GM18873 (cell line): Measurements from ENCODE around the gene CDKN1C.

ENCODE experiments used
- ATAC-seq: cut with Tn5 transposase; IDR thresholded peaks from one replicate; pipeline ENCODE4 v1.9.1; 2021; ENCODE audit warnings: mild to moderate bottlenecking, moderate library complexity, moderate number of reproducible peaks; ENCODE audit not compliant: unreplicated experiment, low FRiP score

The CDKN1C gene

DNA sequence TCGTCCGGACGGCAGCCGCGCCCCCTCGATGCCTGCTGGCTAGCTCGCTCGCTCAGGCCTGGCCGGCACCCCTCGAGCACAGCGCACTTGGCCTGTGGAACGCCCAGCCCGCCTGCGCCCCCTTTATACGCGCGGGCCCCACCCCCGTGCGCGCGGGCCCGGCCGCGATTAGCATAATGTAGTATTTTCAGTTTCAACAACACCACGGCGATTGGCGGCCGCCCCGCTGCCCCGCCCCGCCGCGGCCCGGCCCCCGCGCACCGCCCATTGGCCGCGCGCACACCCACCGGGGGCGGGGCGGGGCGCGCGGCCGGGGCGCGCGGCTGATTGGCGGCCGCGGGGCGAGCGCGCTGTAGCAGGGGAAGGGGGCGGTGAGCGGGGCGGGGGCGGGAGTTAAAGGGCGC, at the start of gene CDKN1C:
TSS of gene CDKN1C (minus strand) at position 98 of the 404 bp plus-strand sequence. CDS start 319 bp downstream, outside the sequence.
- ATAC-seq: peak; percentile 42

DNA sequence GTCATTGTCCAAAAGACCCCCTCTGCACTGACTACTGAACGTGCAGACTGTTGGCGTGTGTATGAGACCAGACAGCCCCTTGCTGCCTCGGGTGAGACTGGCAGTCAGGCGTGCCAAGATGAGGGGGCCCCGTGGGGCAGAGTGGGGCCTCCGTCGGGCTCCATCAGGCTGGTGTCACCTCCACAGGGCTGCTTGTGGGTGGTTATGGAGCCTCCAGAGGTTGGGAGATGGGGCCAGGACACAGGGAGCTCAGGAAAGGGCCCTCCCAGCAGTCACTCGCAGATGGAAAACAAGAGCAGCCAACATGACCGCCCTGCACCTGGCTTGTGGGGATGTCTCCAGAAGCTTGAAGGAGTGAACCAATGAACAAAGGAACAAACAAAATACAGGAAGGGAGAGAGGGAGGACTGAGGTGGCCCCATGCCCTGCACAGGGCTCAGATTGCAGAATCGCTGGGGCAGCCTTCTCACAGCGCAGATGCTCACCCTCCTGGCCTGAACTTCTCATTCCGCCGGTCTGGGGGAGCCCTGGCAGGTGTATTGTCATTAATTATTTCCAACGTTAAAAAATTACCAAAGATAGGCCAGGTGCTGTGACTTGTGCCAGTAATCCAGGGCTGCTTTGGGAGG, 49.1 kb upstream of the CDKN1C start:
- no peak for ATAC-seq

DNA sequence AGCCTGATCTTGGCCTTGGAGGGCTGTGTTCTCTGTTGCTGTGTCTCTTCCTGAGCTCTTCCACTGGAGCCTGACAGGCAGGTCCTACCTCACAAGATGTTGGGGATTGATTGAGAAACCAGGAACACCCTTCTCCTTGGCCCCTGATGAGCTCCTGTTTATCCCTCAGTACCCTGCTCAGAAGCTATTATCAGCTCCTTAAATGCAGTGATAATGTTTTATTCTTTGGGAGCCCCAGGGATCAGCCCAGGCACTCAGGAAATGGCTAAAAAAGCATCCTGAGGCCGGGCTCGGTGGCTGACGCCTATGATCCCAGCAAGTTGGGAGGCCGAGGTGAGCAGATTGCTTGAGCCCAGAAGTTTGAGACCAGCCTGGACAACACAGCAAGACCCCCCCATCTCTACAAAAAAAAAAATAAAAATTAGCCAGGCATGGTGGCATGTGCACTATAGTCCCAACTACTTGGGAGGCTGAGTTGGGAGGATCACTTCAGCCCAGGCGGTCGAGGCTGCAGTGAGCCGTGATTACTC, 48.5 kb upstream of the CDKN1C start:
- ATAC-seq: no peak

DNA sequence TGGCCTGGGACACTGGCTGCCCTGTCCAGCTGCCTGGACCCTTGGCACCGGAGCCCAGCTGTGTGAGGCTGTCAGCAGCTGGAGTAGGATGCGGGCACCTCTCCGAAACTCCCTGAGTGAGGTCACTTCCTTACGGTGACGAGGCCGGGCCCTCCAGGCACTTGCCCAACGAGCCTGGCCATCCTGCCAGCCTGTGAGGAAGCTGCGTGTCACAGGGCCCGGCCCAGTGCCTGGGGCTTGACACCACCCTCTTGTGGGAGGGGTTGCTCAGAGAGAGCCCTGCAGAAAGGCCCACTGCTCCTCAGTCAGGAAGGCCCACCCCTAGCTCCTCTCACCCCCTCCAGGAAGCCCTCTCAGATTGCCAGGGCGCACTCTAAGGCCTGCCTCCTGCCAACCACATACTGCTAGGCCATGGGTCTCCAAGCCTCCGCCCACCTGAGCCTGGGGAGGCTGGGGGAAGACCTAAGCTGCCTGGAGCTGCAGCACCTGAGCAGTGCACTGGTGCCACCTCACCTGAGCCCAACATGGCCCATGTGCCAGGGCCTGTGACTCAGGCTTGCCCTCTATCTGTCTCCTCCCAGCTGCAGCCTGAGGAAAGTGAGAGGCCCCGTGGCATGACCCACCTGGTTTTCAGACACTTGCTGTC, 47.9 kb upstream of the CDKN1C start:
- ATAC-seq: no peak

DNA sequence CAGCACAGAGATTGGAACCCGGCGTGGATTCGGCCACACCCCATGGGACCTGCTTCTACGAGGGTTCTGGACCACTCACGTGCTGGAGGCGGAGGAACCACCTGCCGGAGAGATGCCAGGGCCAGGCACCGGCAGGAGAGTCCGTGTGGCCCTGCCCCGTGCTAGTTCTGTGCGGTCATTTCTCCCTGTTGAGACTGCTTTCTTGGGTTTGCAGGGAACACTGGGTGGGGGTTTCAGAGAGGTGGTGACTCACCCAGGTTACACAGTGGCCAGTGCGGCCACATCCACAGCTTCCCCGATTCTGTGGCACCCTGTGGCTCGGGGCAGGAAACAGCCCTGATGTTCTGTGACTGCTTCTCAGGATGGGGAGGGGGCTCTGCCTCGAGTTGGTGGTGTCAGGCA, 47.3 kb upstream of the CDKN1C start:
- ATAC-seq: no peak

DNA sequence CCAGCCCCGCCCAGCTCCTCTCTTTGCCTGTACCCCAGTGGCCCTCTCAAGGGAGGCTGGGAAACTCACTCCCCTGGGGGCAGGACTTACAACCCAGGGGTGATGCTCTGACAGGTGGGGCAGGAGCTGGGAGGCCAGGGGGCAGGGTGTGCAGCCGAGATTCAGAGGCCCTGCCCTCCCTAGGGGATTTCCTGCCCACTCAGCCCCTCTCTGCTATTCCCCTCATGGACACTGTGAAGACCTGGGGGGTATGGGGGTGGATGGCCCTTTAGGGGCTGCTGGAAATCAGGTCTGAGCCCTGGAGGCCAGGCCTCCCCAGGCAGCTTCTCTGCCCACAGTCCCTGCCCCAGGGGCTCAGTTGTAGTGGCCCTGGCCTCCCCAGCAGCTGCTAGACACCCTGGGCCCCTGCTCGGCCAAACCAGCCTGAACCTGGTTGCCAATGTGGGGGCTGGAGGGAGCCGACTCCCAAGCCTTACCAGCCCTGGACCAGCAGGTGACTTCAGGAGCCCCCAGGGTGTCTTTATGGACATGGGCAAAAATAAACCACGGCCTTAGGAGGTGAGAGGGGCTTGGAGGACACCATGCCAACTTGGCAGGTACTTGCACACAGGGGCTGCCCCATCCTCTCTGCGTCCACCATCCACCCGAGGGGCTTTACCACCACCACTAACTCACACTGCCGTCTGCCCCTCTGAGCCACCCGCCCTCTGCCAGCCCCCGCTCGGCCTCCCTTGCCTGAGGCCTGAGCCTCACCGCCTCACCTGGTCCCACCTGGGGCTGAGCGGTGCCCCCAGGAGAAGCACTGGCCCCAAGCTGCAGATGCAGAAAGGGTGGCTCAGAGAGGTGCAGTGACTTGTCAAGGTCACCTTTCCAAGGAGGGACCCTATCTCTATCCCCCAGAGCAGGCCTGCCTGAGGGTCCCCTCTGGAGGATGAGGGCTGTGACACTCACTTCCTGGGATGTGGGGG, 46.5 kb upstream of the CDKN1C start:
- no peak for ATAC-seq

DNA sequence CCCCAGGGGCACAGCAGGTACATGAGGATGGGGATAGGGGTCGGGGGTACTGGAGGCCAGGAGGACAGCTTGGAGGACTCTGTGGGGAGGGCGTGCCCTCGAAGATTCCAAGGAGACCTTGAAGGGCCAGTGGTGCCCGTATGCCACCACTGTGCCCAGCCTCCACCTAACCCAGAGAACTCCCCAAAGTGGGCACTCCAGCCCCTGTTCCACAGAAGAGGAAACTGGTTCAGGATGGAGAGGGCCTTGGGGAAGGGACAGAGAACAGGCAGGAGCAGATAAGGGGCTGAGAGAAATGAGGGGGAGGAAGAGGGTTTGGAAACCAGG, 45.8 kb upstream of the CDKN1C start:
- ATAC-seq: no peak

DNA sequence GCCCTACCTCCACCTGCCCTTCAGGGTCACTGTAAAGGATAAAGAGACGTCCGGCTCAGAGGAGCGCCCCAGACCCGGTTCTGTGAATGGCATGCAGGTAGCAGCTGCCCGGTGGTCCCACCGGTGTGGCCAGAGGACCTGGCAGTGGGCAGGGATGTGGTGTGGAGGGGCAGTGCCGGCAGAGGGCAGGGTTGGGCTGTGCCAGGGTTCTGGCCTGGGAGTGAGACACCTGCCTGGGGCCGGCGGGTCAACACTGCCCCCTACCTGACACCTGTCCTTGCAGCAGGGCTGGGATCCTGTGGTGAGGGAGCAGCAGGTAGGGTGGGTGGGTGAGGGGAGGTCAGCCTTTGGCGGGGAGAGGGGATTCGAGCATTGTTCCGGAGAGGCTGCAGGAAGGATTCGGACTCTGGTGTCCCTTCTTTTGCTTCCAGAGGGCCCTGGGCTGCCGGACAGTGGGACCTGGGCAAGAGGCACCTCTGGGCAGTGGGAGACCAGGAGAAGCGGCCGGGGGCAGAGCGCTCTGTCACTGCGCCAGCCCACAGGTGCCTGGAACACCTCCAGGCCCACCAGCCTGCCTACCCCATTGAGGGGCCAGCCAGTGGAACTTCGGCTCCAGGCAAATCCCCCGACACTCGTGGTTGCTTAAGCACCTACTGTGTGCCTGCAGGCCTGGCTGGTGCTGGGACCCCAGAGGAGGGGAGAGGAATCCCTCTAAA, 45.3 kb upstream of the CDKN1C start:
- ATAC-seq: no peak

DNA sequence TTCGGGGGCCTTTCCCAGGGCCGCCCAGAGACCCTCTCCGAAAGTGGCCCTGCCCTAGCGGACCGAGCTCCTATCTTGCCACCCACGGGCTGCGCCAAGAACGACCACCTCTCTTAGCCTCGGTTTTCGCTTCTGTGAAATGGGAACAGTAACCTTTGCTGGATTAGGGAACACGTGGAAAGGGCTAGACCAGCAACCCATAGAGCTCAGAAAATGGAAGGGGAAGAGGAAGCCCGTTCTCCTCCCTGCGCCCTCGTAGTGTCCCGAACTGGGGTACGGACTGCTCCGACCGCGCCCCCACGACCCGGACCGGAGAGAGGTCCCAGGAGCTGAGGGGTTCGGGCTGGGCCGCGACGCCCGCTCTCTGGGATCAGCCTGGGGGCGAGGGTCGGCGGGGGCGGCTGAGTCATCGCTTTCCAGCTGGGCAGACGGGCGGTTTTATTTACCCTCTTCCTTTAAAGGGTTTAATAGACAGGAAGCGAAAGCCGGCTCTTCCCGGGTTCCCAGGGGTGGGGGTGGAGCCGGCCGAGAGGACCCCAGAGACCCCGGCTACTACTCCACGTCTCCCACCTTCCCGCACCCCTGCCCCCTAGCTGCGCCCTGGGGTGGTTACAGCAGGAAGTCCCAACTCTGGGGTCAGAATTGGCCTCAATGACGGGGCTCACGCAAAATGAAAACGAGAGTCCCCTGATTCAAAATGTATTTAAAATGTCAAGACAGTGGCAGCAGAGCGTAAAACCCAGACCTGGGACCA, 44.6 kb upstream of the CDKN1C start:
- ATAC-seq: no peak

DNA sequence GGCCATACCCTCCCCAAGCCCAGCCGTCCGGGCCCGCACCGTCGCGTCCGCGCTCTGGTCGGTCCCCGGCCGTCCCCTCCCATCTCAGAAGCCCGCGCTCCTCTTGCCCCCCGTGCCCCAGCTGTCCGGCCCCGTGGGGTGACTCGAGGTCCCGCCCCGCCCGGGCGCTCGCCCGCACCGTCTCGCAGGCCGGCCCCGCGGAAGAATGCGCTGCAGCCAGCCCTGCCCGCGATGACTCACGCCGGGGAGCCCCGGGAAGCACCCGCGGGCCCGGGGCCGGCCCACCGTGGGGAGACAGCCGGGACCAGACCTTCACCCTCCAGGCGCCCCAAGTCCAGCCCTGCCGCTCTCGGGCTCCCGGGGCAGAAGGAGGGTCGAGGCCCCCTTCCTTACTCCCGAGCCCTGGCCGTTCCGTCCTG, 44.0 kb upstream of the CDKN1C start:
- ATAC-seq: no peak

DNA sequence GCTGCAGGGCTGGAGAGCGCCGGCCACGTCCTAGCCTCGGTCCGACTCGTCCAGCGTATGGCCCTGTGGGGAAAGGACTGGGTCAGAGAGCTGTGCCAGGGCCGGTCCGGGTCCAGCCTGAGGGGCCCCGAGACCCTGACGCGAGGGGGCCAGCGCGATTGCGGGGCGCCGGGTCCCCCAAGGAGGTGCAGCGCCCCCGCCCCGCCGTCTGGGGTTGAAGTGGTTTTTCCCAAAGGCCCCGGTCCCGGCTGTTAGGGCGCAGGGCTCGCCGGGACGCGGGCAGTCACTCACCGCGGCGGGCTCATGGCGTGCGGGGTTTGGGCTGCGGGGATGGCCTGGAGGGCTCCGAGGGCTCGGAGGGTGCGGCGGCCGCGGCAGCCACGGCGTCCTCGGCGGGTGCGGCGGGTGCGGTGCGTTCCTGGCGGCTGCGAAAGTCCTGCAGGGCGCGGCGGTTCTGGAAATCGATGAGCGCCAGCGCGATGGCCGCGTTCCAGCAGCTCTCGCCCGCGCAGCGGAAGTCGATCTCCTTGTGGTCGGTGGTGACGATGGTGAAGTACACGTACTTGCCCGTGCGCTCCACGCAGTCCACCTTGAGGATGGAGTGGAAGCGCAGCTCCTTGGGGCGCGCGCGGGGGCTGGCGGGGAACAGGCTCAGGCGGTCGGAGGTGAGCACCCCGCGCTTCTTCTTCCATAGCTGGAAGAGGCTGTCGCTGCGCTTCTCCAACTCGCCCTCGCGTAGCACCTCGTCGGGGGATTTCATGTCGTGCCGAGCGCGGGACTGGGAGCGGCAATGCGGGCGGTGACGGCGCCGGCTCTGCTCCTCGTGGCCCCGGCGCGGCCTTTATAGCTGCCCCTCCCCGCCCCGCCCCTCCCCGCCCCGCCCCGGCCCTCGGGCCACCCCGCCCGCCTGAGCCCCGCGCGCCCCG, 43.3 kb upstream of the CDKN1C start, which contains the start of gene PHLDA2:
TSS of gene PHLDA2 (minus strand) at position 816 of the 926 bp plus-strand sequence. CDS start at position 760, 56 bp downstream.
- ATAC-seq: no peak

DNA sequence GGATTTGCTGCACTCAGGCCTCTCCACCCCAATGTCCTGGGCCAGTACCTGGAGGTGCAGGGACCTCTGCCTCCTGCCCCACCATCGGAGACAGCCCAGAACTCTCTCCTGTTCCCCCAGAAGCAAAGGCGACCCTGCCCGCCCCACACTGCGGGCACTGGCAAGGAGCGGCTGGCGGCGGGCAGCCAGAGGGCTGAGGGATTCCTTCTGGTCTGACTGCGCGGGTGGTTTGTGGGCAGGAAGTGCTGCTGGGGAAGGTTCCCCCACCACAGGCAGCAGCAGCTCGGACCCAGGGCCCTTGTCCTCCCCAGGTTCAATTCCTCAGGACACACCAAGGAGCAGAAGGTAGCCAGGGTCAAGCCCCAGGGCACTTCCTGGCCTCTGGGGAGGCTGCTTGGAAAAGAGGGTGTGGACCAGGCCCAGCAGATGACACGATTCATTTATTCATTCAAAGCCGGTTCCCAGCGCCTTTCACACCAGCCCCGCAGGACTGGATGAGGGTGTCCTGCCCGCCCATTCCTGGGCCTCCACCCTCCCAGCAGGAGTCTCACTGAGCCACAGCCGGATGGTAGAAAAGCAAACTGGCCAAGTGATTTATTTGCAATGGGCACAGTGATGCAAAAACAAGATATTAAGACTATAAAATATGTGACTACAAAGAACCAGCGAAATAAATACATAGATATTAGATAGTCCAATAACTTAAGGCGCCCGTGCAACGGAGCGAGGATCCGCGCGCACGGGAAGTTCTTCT, 42.5 kb upstream of the CDKN1C start:
- no peak for ATAC-seq

DNA sequence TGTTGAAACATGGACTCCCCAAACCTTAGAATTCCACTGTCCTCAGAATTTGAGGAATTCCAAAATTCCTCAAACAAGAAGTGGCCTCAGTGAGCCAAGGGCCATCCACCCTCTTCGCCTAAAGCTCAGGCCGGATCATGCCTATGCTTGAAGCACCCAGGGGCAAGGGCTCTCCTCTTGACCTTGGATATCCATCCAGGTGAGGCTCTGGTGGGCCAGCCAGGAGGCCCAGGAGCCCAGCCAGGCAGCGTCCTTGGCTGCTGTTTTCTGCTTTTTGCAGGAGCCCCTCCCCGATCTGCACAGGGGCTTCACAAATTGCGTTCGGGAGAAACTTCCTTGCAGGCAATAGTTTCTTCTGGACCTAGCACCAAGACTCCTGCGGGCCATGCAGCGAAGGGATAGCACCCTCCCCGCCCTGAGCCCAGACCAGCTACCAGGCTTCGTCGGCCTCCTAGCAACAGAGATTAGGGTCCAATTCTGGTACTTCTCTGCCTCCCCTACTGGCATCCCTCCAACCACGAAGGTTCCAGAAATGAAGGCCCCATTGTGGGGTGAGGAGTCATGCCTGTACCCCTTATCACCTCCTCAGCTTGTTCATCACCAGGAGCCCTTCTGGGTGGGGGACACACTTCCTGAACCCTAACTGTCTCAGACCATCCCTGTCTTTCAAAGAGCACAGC, 41.7 kb upstream of the CDKN1C start:
- no peak for ATAC-seq

DNA sequence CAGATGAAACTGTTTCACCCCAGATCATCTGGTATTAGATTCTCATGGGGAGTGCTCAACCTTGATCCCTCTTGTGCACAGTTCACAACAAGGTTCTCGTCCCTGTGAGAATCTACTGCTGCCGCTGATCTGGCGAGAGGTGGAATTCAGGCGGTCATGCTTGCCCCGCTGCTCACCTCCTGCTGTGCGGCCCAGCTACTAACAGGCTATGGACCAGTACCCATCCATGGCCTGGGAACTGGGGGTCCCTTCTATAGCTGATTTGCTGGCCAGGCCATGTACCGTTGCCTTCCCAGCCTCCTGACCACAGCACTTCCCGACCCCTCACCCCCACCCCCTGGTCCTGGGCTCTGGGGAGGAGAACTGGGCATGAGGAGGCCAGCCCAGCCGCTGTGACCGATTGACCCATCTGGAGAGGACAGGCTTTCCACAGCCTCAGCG, 41.1 kb upstream of the CDKN1C start:
- no peak for ATAC-seq

DNA sequence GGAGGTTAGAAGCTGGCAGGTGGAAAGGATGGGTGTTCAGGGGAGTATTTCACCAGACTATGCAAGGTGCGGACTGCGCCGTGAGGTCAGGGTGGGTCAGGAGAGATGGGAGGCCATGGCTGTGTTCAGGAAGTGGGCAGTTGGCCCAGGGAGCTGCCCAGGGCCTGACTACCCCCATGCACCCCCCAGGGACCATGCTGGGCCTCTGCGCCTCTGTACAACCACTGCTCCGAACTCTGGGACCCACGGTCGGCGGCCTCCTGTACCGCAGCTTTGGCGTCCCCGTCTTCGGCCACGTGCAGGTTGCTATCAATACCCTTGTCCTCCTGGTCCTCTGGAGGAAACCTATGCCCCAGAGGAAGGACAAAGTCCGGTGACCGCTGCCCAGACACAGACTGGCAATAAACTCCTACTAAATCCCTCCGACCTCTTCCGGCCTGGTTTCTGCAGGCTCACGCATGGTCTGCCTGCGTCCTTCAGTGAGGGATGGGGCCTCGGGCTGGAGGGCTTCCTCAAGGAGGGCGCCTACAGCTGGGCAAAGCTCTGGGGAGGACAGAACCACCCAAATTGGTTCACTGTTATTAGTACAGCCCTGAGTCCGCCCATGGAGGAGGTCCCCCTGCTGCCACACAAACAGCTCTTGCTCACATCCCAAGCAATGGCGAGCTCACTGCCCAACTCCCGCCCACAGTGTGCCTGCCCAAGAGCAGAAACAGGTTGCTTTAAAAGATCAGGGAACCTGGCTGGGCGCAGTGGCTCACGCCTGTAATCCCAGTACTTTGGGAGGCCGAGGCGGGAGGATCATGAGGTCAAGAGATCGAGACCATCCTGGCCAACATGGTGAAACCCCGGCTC, 39.5 kb upstream of the CDKN1C start:
- ATAC-seq: no peak

DNA sequence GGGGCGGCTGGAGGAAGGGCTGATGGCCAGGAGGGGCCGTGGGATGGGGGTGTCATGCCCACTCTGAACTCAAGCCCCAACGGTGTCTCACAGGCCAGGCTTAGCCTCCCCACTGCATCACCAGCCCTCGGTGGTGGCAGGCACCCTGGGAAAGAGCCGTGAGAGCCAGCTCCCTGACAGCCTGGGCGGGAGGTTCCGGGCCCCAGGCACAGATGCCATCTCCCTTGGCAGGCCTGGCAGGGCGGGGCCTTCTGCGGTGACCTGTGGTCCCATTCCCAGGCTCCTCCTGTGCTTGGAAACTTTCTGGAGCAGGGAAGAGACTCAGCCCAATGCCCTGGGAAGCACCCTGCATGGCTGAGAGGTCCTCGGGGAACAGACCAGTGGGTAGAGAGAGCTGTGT, 38.8 kb upstream of the CDKN1C start:
- no peak for ATAC-seq
